GM12801 (cell line): ENCODE measurements around the gene NUFIP1.

ENCODE experiments used
- TF ChIP-seq, protein P1 (sequence below): IDR thresholded peaks from one replicate; pipeline ENCODE4 v1.5.1; 2011; ENCODE audit warnings: control low read depth; ENCODE audit not compliant: insufficient read length; ENCODE audit errors: extremely low read depth

Gene NUFIP1

DNA sequence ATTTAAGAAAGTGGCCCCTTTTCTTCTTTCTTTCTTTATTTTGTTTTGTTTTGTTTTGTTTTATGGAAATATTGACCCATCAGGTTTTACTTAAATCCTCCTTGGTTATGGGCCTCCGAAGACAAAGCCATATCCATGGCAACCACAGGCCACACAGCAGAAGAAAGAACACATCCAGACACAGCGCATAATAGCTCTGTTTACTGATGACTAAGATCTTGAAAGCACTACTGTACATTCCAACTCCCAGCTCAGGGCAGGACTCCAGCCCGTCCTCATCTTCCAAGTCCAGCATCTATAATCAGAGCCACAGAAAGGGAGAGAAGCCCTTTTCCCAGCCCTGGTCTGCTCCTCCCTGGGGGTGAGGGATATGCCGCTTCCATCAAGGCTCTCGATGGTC is 84.3 kb downstream of the NUFIP1 start:
- TF ChIP-seq, protein P1, sequence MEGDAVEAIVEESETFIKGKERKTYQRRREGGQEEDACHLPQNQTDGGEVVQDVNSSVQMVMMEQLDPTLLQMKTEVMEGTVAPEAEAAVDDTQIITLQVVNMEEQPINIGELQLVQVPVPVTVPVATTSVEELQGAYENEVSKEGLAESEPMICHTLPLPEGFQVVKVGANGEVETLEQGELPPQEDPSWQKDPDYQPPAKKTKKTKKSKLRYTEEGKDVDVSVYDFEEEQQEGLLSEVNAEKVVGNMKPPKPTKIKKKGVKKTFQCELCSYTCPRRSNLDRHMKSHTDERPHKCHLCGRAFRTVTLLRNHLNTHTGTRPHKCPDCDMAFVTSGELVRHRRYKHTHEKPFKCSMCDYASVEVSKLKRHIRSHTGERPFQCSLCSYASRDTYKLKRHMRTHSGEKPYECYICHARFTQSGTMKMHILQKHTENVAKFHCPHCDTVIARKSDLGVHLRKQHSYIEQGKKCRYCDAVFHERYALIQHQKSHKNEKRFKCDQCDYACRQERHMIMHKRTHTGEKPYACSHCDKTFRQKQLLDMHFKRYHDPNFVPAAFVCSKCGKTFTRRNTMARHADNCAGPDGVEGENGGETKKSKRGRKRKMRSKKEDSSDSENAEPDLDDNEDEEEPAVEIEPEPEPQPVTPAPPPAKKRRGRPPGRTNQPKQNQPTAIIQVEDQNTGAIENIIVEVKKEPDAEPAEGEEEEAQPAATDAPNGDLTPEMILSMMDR, result no peak

DNA sequence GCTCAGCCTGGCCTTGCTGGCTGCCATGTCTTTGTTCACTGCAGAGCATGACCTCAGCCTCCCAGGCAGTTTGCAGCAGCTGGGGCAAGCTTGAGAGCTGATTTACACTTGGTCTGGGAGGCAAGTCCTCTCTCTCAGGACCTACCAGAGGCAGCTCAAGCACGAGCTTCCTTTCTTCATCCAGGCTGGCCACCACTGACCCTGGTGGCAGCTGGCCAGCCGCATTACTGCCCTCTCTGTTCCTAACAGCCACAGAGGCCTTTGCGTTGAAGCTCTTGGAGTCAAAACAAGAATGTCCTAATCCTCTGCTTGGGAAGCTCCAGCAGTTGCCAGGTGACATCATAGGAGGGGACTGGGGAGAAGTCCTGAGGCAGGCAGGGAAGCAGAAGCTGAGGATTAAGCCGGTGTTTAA is 85.7 kb downstream of the NUFIP1 start:
- TF ChIP-seq, protein P1, result no peak

DNA sequence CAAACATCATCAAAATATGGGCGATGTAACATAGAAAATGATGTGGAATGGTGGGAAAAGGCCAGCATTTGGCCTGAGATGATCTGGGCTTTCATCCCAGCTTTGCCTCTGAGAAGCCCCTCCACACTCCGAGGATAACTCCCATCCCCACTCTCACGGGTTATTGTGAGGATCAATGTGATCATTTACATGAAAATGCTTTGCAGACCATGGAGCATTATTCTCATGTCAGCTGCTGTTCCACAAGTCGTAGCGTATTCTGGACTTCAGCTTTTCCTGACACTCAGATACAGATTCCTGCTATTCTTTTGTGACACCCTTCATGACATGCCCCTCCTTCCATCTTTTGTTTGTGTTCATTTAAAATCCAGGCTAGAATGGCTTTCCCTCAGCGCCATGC is 86.5 kb downstream of the NUFIP1 start:
- TF ChIP-seq, protein P1, result no peak

DNA sequence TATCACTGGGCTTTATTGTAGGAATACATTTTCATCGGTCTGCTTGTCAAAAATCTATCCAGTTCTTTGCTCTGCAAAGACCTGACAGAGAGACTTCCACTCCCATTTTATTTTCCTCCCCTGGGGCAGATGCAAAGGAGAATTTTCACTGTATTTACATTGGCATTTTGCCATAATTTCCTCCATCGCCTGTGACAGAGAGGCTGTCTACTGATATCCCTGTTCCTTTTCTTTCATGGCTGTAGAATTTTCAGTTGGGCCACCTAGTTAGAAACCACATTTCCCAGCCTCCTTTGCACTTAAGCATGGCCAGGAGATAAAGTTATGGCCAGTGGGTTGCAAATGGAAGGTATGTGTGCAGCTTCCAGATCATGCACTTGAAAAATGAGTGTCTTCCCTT is 89.3 kb downstream of the NUFIP1 start:
- TF ChIP-seq, protein P1, result no peak

DNA sequence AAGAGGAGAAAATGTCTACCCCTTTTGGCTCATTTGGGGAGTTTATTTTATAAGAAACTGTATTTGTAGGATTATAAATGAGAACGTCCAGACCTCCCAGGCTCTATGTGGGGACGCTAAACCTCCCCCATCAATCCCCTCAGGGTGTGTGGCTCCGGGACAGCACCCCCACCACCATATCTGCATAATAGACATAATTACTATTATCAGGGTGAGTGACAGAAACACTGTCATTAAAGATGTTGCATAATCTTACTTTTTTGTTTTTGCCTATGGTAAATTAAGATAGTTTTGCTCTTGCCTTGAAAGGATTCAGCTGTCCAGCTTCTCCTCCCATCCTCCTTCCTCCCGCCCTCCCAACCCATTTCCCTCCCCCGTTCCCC is 93.3 kb downstream of the NUFIP1 start:
- TF ChIP-seq, protein P1, result no peak

DNA sequence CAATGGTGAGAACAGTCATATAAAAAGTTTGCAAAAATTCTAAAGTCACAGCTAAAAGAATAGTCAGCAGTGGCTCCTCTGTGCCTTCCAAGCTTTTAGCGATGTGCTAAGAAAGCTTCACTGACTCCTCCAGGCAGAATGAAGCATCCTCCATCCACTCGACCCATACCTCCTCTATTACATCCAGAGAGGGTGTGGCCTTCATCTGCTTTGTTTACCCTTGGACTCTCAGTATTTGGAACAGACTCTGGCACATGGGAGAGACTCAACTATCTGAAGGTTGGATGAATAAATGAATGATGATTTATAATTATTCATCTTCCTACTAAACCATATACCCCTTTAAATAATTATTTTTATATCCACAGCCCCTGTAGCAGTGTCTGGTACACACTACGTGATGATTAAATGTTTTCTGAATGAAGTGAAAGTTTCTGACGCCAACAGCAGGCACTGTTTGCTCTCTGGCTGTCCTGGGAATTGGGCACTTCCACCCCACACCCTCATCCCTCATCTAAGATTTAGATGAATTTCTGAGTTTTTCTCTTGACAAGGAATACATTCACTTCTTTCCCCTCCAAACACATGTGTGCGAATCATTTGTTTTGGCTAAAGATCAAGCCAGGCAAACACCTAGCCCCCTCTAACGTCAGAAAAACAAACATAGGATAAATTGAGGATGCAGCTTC is 93.9 kb downstream of the NUFIP1 start:
- TF ChIP-seq, protein P1, result no peak

DNA sequence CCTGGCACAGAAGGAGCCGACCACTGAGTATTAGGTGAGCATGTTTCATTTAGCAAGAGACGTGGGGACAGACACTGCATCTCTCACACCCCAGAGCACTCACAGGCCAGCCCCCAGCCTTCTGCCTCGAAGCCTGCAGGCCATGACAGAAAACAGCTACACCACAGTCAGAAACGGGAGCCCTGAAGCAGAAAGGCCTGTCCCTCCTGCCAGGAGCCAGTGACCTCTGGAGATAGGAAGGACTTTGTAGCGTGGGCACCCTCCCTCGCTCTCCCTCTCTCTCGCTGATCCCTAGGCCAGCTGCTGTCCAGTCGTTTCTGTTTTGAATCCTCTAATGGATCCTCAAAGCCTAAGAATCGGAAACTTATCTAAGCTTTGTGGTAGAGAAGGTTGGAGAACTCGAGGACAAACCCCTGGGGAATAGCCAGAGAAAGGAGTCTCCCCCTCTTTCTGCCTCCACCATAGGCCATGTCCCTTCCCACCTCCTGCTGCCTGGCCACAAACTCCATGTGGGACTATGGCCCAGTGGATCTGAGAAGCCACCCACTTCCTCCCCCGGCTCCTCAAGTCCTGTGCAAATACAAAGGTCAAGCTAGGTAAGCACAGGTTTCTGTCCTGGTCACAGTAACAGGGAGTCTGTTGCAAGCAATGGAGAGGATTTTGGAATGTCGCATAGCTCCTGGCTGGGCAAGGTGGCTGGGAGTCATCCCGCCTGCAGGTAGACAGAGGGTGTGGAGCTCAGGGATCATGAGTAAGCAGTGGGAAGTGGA is 95.1 kb downstream of the NUFIP1 start:
- TF ChIP-seq, protein P1, result no peak
